ENCODE results near the gene KDM1B.
"Not testable (repeated sequence)": the region's sequence is repeated elsewhere in the genome, so short reads cannot be mapped to it uniquely, and the experiment has no call there.

Gene KDM1B

GRCh38 chr6:18155150-18155863 lies at the start of gene KDM1B:
Gene KDM1B, plus strand, starts transcription at chr6:18155422. Its CDS starts 4,474 bp downstream, at chr6:18159896.
- DNase-seq: peak; percentile 91

- no peak for DNase-seq
Measured at GRCh38 chr6:18107061-18107460, 48.2 kb upstream of the KDM1B start.

- DNase-seq: no peak
Measured at GRCh38 chr6:18110162-18110561, 45.1 kb upstream of the KDM1B start.

- no peak for DNase-seq
Measured at GRCh38 chr6:18115356-18115755, 39.9 kb upstream of the KDM1B start.

- no peak for DNase-seq
Measured at GRCh38 chr6:18117136-18117535, 38.1 kb upstream of the KDM1B start.

GRCh38 chr6:18118330-18118729 lies 36.9 kb upstream of the KDM1B start:
- DNase-seq: no peak

- no peak for DNase-seq
Measured at GRCh38 chr6:18119236-18119635, 36.0 kb upstream of the KDM1B start.

GRCh38 chr6:18121580-18122127 lies 33.6 kb upstream of the KDM1B start:
- no peak for DNase-seq

- no peak for DNase-seq
Measured at GRCh38 chr6:18122128-18123093, 32.8 kb upstream of the KDM1B start, which contains the start of gene NHLRC1. Gene NHLRC1, minus strand, starts transcription at chr6:18122677. Its CDS starts 71 bp downstream, at chr6:18122606.

GRCh38 chr6:18126121-18126520 lies 29.1 kb upstream of the KDM1B start:
- no peak for DNase-seq

- DNase-seq: no peak
Measured at GRCh38 chr6:18132346-18132745, 22.9 kb upstream of the KDM1B start.

- DNase-seq: no peak
Measured at GRCh38 chr6:18135171-18135570, 20.1 kb upstream of the KDM1B start.

GRCh38 chr6:18136260-18136659 lies 19.0 kb upstream of the KDM1B start:
- no peak for DNase-seq

- no peak for DNase-seq
Measured at GRCh38 chr6:18138906-18139305, 16.3 kb upstream of the KDM1B start.

GRCh38 chr6:18139935-18140621 lies 15.1 kb upstream of the KDM1B start:
- no peak for DNase-seq

GRCh38 chr6:18141805-18142590 lies 13.2 kb upstream of the KDM1B start:
- no peak for DNase-seq

GRCh38 chr6:18142591-18142861 lies 12.7 kb upstream of the KDM1B start:
- DNase-seq: no peak

- DNase-seq: no peak
Measured at GRCh38 chr6:18147160-18147559, 8.1 kb upstream of the KDM1B start.

GRCh38 chr6:18147616-18148015 lies 7.6 kb upstream of the KDM1B start:
- DNase-seq: no peak

- DNase-seq: no peak
Measured at GRCh38 chr6:18148304-18149025, 6.8 kb upstream of the KDM1B start.

- DNase-seq: not testable (repeated sequence)
Measured at GRCh38 chr6:18151391-18151790, 3.8 kb upstream of the KDM1B start.

GRCh38 chr6:18151801-18152200 lies 3.4 kb upstream of the KDM1B start:
- DNase-seq: no peak
